ENCODE data around the gene PLAAT4. TPM values are rescaled to one million over a fixed set of nuclear protein-coding genes. Genes with fewer than 3 reads are reported as not detected.
A peak's percentile ranks its signal among the peaks of the same experiment; 100 is the strongest.

PLAAT4 gene
- total RNA-seq, 2 donors from 2014 or later, result 42.5 to 193 TPM

DNA sequence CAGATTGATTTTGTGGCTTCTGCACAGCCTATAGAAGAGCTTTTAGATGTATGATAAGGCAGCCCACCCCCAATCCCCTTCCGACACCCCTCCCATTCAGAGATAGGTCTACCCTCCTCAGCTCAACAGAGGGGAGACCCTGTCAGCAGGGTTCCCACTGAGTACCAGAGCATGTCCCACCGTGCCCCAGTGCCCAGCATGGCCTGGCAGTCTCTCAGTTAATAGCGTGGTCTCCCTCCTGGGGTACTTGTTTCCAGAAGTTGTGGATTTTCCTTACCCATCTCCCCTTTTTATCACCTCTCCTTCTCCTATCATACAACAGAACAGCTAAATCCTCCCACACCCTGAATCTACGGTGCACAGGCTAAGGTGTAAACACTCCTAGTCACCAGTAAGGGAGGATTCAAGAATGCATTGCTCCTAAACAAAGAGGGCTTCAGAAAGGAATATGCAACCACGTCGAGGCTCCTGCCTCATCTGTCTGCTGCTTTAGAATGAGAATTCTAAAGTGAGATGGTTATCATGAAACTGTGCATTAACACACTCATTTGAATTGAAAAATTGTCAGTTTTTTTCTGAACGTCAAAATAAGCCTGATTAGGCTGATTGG lies 19.9 kb downstream of the PLAAT4 start:
- Mint-ChIP-seq H3K4me1 (ENCODE audit: low read depth in 2 of 2) (peaks cover 53 to 54% of the 10 kb centered on the region in 2 donors), H3K36me3 (no peaks in the 10 kb centered on the region), H3K27me3 (no peaks in the 10 kb centered on the region), H3K4me3 (no peak overlapping the region), H3K9me3 (no peaks in the 10 kb centered on the region), H3K27ac (peak overlapping the region in 1 of 2 donors; percentile 98)
- ATAC-seq (no peak), DNase-seq (ENCODE audit: low spot score) (no peak)

DNA sequence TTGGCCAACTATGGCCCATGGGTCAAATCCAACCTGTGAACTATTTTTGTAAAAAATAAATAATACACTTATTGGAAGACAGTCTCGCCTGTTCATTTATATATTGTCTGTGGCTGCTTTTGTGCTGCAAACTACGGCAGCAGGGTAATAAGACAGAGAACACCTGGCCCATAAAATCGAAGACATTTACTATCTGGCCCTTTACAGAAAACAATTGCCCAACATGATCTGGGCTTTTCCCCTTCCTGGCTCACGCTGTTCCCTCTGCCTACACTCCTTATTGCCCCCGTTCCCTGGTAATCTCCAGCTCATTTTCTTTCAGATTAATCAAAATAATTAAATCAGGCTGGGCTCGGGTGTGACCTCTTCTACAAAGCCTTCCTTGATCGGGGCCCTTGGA lies 21.0 kb downstream of the PLAAT4 start:
- Mint-ChIP-seq H3K4me3 (no peak overlapping the region), H3K9me3 (no peaks in the 10 kb centered on the region), H3K36me3 (no peaks in the 10 kb centered on the region), H3K27ac (no peak overlapping the region), H3K27me3 (no peaks in the 10 kb centered on the region), H3K4me1 (ENCODE audit: low read depth in 2 of 2) (peaks cover 46 to 49% of the 10 kb centered on the region in 2 donors)
- ATAC-seq (no peak), DNase-seq (ENCODE audit: low spot score) (no peak)

GRCh38 chr11:63558459-63559157 lies 22.0 kb downstream of the PLAAT4 start:
- H3K4me3 Mint-ChIP-seq, result no peak overlapping the region
- peaks cover 40 to 43% of the 10 kb centered on the region in 2 donors for H3K4me1 Mint-ChIP-seq (ENCODE audit: low read depth in 2 of 2)
- peak overlapping the region in 1 of 2 donors; percentile 59 for H3K27ac Mint-ChIP-seq

GRCh38 chr11:63560506-63561180 lies 24.0 kb downstream of the PLAAT4 start:
- Mint-ChIP-seq H3K4me1 (ENCODE audit: low read depth in 2 of 2) (peaks cover 39 to 43% of the 10 kb centered on the region in 2 donors), H3K27me3 (no peaks in the 10 kb centered on the region), H3K27ac (peak overlapping the region in 1 of 2 donors; percentile 74), H3K36me3 (no peaks in the 10 kb centered on the region), H3K9me3 (no peaks in the 10 kb centered on the region), H3K4me3 (no peak overlapping the region)
- DNase-seq (ENCODE audit: low spot score) (no peak), ATAC-seq (no peak)

More at GRCh38 chr11:63558459-63559157, 22.0 kb downstream of the PLAAT4 start:
- no peaks in the 10 kb centered on the region for H3K36me3 Mint-ChIP-seq
- no peaks in the 10 kb centered on the region for H3K27me3 Mint-ChIP-seq
- ATAC-seq, result no peak
- H3K9me3 Mint-ChIP-seq, result no peaks in the 10 kb centered on the region
- DNase-seq (ENCODE audit: low spot score), result no peak

DNA sequence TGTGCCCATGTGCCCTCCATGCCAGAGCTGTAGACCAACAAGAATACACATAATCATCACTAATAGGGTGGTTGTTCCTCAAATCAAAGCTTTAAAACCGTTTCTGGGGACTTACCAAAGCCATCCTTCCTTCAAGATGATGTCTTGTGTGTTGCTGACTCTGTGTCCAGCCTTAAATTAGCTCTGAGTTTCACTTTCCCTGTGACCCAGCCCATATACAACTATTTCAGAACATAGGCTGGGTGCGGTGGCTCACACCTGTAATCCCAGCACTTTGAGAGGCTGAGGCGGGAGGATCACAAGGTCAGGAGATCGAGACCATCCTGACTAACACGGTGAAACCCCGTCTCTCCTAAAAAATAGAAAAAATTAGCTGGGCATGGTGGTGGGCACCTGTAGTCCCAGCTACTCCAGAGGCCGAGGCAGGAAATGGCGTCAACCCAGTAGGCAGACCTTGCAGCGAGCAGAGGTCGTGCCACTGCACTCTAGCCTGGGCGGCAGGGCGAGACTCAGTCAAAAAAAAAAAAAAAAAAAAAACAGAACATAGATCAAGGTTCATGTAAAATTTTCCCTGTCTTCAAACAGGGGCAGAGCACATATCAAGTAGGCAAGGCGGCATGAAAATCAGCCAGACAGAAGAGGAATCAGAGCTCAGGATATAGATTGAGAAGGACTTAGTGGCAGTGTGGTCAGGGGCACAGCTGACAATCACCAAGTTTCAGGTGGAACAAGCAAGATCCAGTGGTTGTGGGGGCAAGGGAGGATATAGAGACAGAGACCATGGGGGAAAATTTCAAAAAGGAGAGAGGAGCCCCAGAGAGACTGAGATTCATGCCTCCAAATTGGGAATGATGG lies 26.8 kb downstream of the PLAAT4 start, which contains the start of gene PLAAT2:
TSS of gene PLAAT2 (minus strand) at position 179 of the 855 bp plus-strand sequence. CDS start at position 124, 55 bp downstream.
- peak within 1 kb of the TSS; percentile 33 for H3K4me3 Mint-ChIP-seq
- H3K9me3 Mint-ChIP-seq, result no peaks in the 10 kb centered on the region
- DNase-seq (ENCODE audit: low spot score), result no peak
- ATAC-seq, result no peak
- H3K27me3 Mint-ChIP-seq, result no peaks in the 10 kb centered on the region
- peaks cover 52 to 53% of the 10 kb centered on the region in 2 donors for H3K4me1 Mint-ChIP-seq (ENCODE audit: low read depth in 2 of 2)
- peak within 1 kb of the TSS; percentile 13 to 71 for H3K27ac Mint-ChIP-seq
- no peaks in the 10 kb centered on the region for H3K36me3 Mint-ChIP-seq

GRCh38 chr11:63564056-63564774 lies 27.6 kb downstream of the PLAAT4 start:
- DNase-seq (ENCODE audit: low spot score) (peak; percentile 72), ATAC-seq (peak; percentile 69 to 80)
- Mint-ChIP-seq H3K9me3 (no peaks in the 10 kb centered on the region), H3K36me3 (no peaks in the 10 kb centered on the region), H3K27me3 (no peaks in the 10 kb centered on the region), H3K4me3 (peak overlapping the region; percentile 33), H3K4me1 (ENCODE audit: low read depth in 2 of 2) (peaks cover 52 to 55% of the 10 kb centered on the region in 2 donors), H3K27ac (peak overlapping the region; percentile 13 to 71)

GRCh38 chr11:63564784-63565350 lies 28.3 kb downstream of the PLAAT4 start:
- H3K27me3 Mint-ChIP-seq, result no peaks in the 10 kb centered on the region
- H3K27ac Mint-ChIP-seq, result peak overlapping the region; percentile 13 to 35
- H3K4me1 Mint-ChIP-seq (ENCODE audit: low read depth in 2 of 2), result peaks cover 55 to 58% of the 10 kb centered on the region in 2 donors
- ATAC-seq, result no peak
- H3K4me3 Mint-ChIP-seq, result peak overlapping the region; percentile 33
- H3K36me3 Mint-ChIP-seq, result no peaks in the 10 kb centered on the region
- no peaks in the 10 kb centered on the region for H3K9me3 Mint-ChIP-seq
- DNase-seq (ENCODE audit: low spot score), result no peak

DNA sequence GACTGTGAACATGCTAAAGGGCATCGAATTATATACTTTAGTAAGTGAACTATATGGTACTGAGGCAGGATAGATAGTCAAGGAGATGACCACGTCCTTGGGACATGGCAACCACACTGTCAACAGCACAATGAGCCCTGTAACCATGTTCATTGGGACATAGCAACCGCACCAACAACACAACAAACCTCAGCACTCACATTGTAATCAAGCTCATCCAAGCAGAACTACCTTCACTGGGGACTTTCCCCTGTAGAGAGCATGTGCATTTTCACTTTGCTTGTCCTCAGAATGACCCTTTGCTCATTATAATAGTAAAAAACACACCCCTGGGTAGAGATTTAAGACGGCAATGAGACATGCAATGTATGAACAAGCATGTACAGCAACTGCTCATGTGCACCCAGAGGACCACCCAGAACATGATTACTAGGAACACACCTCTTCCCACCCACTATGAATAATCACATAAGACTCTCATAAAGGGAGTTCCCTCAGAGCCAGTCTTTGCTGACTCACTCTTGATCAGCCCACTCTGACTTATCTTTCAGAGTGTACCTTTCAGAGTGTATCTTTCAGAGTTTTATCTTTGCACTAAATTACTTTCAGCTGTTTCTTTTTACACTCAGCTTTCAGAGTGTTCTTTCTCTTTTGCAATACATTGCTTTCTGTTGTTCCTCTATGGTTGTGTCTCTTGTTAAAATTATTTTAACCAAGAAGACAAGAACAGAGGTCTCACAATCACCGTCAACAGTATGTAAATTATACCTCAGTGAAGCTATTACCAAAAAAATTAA lies 30.6 kb downstream of the PLAAT4 start:
- peaks cover 59 to 64% of the 10 kb centered on the region in 2 donors for H3K4me1 Mint-ChIP-seq (ENCODE audit: low read depth in 2 of 2)
- H3K36me3 Mint-ChIP-seq, result no peaks in the 10 kb centered on the region
- peak overlapping the region; percentile 67 for H3K4me3 Mint-ChIP-seq
- H3K27me3 Mint-ChIP-seq, result no peaks in the 10 kb centered on the region
- DNase-seq (ENCODE audit: low spot score) (peak; percentile 79), ATAC-seq (peak; percentile 89 to 94)
- H3K9me3 Mint-ChIP-seq, result no peaks in the 10 kb centered on the region
- peak overlapping the region; percentile 87 to 94 for H3K27ac Mint-ChIP-seq

DNA sequence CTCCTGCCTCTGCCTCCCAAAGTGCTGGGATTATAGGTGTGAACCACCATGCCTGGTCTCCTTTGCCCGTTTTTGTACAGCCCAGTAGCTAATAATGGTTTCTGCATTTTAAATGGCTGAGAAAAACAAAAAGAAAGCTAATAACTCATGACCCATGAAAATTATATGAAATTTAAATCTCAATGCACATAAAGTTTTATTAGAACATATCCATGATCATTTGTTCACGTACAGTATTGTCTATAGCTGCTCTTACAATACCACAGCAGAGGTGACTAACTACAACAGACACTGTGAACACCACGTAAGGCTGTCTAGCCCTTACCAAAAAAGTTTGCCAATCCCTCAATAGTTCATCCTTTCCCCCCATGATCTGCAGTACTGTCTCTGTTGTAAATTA lies 33.0 kb downstream of the PLAAT4 start:
- H3K27me3 Mint-ChIP-seq, result no peaks in the 10 kb centered on the region
- H3K4me1 Mint-ChIP-seq (ENCODE audit: low read depth in 2 of 2), result peaks cover 64 to 69% of the 10 kb centered on the region in 2 donors
- peak overlapping the region; percentile 87 to 97 for H3K27ac Mint-ChIP-seq
- peaks cover 3% of the 10 kb centered on the region for H3K9me3 Mint-ChIP-seq
- no peaks in the 10 kb centered on the region for H3K36me3 Mint-ChIP-seq
- DNase-seq (ENCODE audit: low spot score), result no peak
- no peak for ATAC-seq
- H3K4me3 Mint-ChIP-seq, result no peak overlapping the region

DNA sequence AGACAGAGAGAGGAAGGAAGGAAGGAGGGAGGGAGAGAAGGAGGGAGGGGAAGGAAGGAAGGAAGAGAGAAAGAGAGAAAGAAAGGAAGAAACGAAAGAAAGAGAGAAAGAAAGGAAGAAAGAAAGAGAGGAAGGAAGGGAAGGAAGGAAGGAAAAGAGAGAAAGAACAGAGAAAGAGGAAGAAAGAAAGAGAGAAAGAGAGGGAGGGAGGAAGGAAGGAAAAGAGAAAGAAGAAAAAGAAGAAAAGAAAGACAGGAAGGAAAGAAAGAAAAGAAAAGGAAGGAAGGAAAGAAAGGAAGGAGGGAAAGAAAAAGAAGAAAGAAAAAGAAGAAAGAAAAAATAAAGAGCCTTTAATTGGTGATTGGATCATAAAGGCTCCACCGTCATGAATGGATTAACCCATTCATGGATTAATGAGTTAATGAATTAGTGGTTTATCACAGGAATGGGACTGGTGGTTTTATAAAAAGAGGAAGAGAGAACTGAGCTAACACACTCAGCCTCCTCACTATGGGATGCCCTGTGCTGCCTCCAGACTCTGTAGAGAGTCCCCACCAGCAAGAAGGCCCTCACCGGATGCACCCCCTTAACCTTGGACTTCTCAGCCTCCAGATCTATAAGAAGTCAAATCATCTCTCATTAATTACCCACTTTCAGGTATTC lies 35.5 kb downstream of the PLAAT4 start:
- Mint-ChIP-seq H3K9me3 (peaks cover 3% of the 10 kb centered on the region), H3K4me1 (ENCODE audit: low read depth in 2 of 2) (peaks cover 70 to 78% of the 10 kb centered on the region in 2 donors), H3K27me3 (no peaks in the 10 kb centered on the region), H3K36me3 (no peaks in the 10 kb centered on the region), H3K27ac (peak overlapping the region; percentile 36 to 97), H3K4me3 (peak overlapping the region; percentile 13)
- ATAC-seq (no peak), DNase-seq (ENCODE audit: low spot score) (no peak)

DNA sequence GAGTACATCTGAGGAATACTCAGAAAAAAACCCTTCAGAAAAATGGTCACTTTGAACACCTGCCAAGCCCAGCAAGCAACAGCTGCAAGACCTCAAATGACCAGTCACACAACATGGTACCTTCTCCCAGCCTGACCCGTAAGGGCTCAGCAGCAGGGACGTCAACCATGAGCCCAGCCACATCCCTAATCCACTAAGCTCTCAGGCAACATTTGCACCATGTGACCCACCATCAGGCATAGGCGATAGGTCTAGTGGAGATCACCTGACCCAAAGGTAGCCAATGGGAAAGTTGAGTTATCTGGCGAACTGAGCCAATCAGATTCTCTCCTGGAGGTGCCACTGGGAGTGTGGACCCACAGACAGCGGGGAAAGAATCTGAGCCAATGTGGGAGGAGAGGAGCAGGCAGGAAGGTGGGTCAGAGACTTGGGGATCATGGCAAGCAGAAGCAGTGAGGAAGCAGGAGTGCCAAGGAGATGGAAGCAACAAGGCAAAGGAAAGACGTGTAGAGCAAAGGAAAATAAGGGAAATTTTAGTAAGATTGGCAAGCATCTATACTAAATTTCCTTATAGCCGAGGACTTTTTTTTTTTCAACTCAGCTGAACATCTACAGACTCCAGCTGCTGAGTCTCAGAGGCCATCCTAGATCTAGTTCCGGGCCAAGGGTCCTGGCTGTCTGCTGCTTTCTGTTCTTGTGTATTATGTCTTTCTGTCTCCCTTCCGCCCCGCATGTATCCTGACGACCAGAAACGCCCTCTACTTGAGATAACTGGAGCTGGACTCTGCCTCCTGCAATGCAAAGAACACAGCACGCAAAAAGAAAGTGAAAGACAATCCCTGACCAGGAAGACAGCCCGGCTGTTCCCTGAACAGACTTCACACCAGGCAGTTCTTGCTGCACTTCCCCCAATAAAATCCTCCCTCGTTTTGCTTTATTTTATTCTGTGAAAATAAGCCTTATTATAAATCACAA lies 37.6 kb downstream of the PLAAT4 start:
- ATAC-seq, result peak; percentile 95 to 98
- Mint-ChIP-seq H3K4me1 (ENCODE audit: low read depth in 2 of 2) (peaks cover 71% of the 10 kb centered on the region in 2 donors), H3K4me3 (peak overlapping the region; percentile 87), H3K36me3 (peaks cover 16% of the 10 kb centered on the region), H3K27ac (peak overlapping the region; percentile 92 to 97), H3K27me3 (no peaks in the 10 kb centered on the region), H3K9me3 (peaks cover 5% of the 10 kb centered on the region)
- peak; percentile 84 for DNase-seq (ENCODE audit: low spot score)

Data from natural killer cell treated with Interleukin-12 subunit alpha and Interleukin-12 subunit beta and Interleukin-15 and Interleukin-18, amount 100 ng/mL, for 72 hours (primary cell).